HUES64 (cell line): ENCODE results near the gene ATP6V0B.

Source experiments
- H3K27ac ChIP-seq: 2 replicates; pipeline ENCODE4 v1.7.0; 2013; ENCODE audit warnings: low read depth, low read length, inconsistent platforms
- H3K27me3 ChIP-seq: 2 replicates; pipeline ENCODE4 v1.6.1; 2013; ENCODE audit warnings: mild to moderate bottlenecking, low read length; ENCODE audit not compliant: insufficient read depth
- H3K36me3 ChIP-seq: 2 replicates; pipeline ENCODE4 v1.6.1; 2013; ENCODE audit warnings: mild to moderate bottlenecking, low read length; ENCODE audit not compliant: insufficient read depth
- H3K4me1 ChIP-seq: 2 replicates; pipeline ENCODE4 v1.6.1; 2013; ENCODE audit warnings: mild to moderate bottlenecking, low read length, moderate library complexity; ENCODE audit not compliant: insufficient read depth
- H3K4me3 ChIP-seq: 2 replicates; pipeline ENCODE4 v1.5.1; 2013; ENCODE audit warnings: mild to moderate bottlenecking, low read length, moderate library complexity
- H3K9ac ChIP-seq: 2 replicates; pipeline ENCODE4 v1.6.1; 2013; ENCODE audit warnings: mild to moderate bottlenecking, low read depth, low read length
- H3K9me3 ChIP-seq: 2 replicates; pipeline ENCODE4 v1.6.1; 2013; ENCODE audit warnings: low read depth, low read length; ENCODE audit not compliant: insufficient read depth
- WGBS: fragments of 150-250, 120-280 bp; methylation state at CpG from one replicate; pipeline ENCODE4 v1.1.7; 2013; ENCODE audit warnings: missing lambda C conversion rate; 5-methylcytosine and 5-hydroxymethylcytosine counted together

ATP6V0B gene

DNA sequence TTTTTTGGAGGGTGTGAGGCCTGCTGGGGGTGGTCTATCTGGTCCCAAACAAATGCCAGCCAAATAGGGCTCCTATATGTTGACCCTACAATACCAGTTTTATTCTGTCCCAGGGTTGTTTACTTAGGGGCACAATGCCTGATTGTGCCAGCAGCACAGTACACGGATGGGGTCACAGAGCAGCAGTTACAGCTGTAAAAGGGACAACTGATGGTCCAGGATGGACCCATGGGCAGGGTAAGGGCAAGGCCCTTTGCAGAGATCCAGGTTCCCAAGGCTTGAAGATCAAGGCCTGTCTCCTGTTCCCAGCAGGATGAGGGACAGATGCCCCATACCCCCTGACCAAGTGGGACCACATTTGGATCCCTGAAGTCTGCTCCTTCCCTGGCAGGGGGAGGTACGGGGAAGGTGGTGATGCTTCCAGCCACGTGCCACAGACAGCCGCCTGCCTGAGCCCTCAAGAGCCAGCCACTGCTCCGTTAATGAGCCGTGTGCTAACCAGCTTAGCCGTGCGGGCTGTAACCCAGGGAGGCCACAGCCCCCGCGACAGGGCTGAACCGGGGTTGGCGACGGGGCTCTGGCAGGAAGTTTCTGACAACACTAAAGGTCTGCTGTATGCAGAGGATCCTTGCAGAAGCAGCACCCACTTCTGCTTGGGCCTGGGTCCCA lies 38.3 kb downstream of the ATP6V0B start:
- Histone ChIP-seq H3K4me1 (0 out of 2 replicates have a peak, but pooled peaks cover 5% of the 10 kb centered on the region), H3K9ac (no peak overlapping the region), H3K27ac (no peak overlapping the region), H3K9me3 (no peaks in the 10 kb centered on the region), H3K27me3 (no peaks in the 10 kb centered on the region), H3K36me3 (peaks cover 4% of the 10 kb centered on the region; the same call in 1 of the 2 replicates), H3K4me3 (no peak overlapping the region)
- WGBS: 90% methylated on average over 13 of the region's 13 CpGs

DNA sequence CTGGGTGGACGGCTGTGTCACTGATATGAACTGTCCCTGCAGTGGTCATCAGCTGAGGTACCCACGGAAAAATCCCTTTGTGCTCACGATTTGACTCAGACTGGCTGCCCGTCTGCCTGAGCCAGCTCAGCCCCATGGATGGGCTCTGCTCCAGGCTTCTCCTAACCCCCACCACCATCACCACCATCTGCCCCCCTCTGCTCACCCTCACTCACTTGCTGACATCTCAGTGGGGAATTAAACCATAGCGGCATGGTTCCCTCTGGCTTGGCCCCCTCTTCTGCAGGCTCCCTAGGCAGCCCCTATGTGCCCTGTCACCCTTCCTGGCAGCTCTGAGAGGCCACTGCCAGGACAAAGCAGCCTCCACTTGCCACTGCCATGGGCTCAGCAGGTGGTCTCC lies 39.2 kb downstream of the ATP6V0B start:
- no peak overlapping the region for H3K9ac ChIP-seq
- WGBS: 88% methylated on average over 5 of the region's 5 CpGs
- H3K9me3 ChIP-seq: no peaks in the 10 kb centered on the region
- H3K4me3 ChIP-seq: no peak overlapping the region
- 0 out of 2 replicates have a peak, but pooled peaks cover 5% of the 10 kb centered on the region for H3K4me1 ChIP-seq
- H3K27ac ChIP-seq: no peak overlapping the region
- H3K27me3 ChIP-seq: no peaks in the 10 kb centered on the region
- H3K36me3 ChIP-seq: peaks cover 4% of the 10 kb centered on the region; the same call in 1 of the 2 replicates

DNA sequence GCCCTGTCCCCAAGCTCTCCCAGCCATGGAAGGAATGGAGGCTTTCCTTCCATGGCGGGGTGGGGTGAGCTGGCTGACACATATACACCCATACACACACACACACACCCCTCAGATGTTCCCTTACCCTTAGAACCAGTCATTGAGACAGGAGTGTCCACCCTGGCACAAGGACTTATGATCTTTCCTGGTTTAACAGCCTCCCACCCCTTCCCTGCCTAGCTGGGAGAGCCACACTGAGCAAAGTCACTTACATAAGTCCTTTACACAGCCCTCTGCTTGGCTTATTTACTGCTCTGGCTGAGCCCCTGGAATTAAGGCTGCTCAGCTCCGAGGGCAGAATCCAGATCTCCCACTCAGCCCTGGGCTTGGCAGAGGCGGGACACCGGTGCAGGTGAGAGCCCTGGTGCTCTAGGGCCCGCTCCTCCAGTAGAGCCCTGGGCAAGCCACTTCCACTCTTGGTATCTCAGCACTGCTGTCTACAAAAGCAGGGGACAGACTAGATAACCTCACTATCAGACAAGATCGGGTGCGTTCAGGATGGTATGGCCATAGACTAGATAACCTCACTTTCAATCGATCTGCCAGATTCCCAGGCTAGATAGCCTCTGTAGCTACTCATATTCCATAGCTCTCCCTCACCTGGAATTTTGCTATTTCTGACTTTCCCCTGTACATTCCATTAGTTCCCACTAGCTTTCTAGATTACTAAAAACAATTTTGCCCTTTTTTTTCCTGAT lies 39.8 kb downstream of the ATP6V0B start:
- Histone ChIP-seq H3K9me3 (no peaks in the 10 kb centered on the region), H3K9ac (no peak overlapping the region), H3K27me3 (no peaks in the 10 kb centered on the region), H3K4me3 (no peak overlapping the region), H3K27ac (no peak overlapping the region), H3K4me1 (0 out of 2 replicates have a peak, but pooled peaks cover 5% of the 10 kb centered on the region), H3K36me3 (peaks cover 4% of the 10 kb centered on the region; the same call in 1 of the 2 replicates)
- 86% methylated on average over 8 of the region's 8 CpGs for WGBS

DNA sequence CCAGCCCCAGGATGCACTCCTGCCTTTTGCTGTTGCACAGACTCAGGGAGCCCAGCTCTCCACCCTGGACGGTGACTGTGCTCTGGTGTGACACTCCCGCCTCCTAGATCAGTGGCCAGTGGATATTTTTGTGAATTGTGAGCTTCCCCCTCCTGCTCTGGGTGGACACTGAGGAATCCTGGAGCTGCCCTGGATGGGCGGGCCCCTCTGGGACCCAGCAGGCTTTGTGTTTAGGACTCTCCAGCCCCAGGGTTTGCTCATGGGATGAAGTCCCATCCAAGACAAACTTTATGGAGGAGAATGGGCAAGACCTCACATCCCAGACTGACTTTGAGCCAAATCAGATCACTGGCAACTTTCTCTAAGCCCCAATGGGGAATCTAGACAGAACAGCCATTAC lies 40.4 kb downstream of the ATP6V0B start:
- Histone ChIP-seq H3K36me3 (peaks cover 5% of the 10 kb centered on the region; the same call in 1 of the 2 replicates), H3K4me3 (no peak overlapping the region), H3K4me1 (0 out of 2 replicates have a peak, but pooled peaks cover 5% of the 10 kb centered on the region), H3K27me3 (no peaks in the 10 kb centered on the region), H3K27ac (no peak overlapping the region), H3K9ac (no peak overlapping the region), H3K9me3 (no peaks in the 10 kb centered on the region)
- WGBS: 83% methylated on average over 3 of the region's 3 CpGs

DNA sequence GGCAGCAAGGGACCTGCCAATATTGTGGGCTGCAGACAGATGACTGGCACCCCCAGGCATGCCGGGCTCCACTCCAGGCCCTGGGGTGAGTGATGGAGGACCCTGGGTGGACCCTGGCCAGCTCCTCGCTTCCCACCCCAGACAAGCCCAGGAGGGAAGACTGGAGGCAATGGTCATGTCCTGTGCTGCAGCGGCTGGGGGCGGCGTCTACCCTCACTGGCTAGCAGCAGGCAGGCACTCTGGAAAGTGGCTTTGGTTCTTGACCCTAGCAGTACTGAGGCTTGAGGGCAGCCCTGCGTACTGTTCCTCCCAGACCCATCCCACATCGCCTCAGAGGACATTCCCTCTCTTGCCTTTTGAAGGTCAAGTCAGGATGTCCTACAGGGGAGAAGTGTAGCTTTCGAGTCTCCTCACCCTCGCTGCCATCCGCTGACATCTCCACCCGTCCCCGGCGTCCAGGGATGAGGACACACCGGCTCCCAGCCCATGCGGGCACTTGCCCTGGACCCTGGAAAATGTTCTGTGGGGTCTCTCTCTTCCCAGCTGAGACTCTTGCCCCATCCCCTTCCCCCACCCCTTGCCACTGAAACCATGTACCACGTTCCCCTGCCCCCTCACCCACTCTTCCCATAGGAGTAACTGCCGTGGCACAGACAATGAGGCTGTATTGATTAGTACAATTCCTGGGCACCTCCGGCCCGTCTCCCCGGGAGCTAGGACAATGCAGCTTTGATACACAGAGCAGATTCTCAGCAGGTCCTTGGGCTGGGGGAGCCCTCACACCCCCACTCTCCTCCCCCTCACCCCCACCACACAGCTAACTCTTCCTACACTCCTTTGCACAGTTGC lies 41.5 kb downstream of the ATP6V0B start:
- 93% methylated on average over 20 of the region's 20 CpGs for WGBS
- Histone ChIP-seq H3K27ac (no peak overlapping the region), H3K27me3 (no peaks in the 10 kb centered on the region), H3K4me1 (0 out of 2 replicates have a peak, but pooled peaks cover 5% of the 10 kb centered on the region), H3K4me3 (no peak overlapping the region), H3K9me3 (no peaks in the 10 kb centered on the region), H3K9ac (no peak overlapping the region), H3K36me3 (peaks cover 10% of the 10 kb centered on the region; the same call in 1 of the 2 replicates)

DNA sequence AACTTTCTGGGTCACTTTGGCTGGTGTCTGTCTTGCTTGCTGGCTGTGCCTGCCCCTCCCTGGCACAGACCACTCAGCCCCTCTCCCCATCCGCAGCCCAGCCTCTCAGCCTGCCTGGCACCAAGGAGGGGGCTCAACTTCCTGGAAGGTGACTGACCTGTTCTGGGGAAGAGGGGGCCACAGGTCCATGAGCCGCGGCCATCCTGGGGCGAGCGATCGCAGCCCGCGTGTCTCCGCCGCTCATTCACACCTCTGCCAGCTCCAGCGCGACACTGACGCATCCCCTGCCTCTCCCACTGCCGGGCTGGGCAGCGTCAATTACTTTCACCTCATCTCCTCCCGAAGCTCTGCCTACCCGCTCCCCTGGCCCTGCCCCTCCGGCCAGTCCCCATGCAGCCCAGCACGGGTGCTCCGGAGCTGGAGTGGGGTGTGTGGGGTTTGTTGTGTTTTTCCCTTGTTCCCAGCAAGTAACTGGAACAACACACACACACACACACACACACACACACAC lies 42.2 kb downstream of the ATP6V0B start:
- no peaks in the 10 kb centered on the region for H3K4me1 ChIP-seq
- H3K9me3 ChIP-seq: no peaks in the 10 kb centered on the region
- H3K9ac ChIP-seq: peak overlapping the region; percentile 24; the same call in 1 of the 2 replicates
- H3K27me3 ChIP-seq: no peaks in the 10 kb centered on the region
- no peak overlapping the region for H3K4me3 ChIP-seq
- peaks cover 16% of the 10 kb centered on the region; the same call in 1 of the 2 replicates for H3K36me3 ChIP-seq
- H3K27ac ChIP-seq: no peak overlapping the region
- 94% methylated on average over 17 of the region's 20 CpGs for WGBS

DNA sequence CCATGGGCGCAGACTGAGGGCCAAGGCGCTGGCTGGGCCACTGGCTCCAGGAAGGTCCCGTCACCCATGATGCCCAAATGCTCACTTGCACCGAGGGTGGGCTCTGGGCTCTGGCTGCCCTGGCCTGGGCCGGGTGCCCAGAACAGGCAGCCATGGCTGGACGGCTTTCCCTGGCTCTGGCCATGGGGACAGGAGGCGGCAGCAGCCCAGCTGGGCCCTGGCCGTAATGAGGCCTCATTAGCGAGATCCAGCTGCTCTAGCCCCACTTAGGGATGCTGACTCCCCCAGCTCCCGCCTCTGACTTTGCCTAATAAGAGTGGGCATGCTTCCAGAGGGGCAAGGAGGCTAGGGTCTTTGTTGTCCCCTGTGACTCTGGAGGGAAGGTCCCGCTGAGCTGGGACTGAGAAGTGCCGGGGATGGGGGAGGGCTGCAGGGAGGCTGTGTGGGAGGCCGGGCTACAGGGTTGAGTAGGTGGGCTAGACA lies 44.7 kb downstream of the ATP6V0B start:
- H3K4me3 ChIP-seq: no peak overlapping the region
- no peaks in the 10 kb centered on the region for H3K27me3 ChIP-seq
- no peaks in the 10 kb centered on the region for H3K9me3 ChIP-seq
- WGBS: 78% methylated on average over 13 of the region's 13 CpGs
- H3K4me1 ChIP-seq: no peaks in the 10 kb centered on the region
- no peak overlapping the region for H3K27ac ChIP-seq
- H3K9ac ChIP-seq: no peak overlapping the region
- H3K36me3 ChIP-seq: peaks cover 22% of the 10 kb centered on the region

DNA sequence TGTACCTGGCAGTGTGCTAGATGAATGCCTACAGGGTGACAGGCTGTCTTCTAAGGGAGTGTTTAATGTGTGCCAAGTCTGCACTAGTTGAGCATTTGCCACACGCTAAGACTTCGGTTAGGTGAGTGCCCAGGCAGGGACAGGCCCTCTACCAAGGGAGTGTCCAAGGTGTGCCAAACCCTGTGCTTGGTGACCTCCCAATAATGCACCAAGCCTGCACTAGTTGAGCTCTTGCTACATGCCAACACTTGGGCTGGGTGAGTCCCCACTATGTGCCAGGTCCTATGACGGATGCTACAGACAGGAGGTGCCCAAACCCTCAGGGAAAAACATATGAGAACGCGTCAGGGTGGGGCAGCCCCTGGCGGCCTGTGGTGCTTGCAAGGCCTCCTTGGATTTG lies 45.7 kb downstream of the ATP6V0B start:
- no peak overlapping the region for H3K27ac ChIP-seq
- H3K9ac ChIP-seq: no peak overlapping the region
- no peak overlapping the region for H3K4me3 ChIP-seq
- peaks cover 22% of the 10 kb centered on the region for H3K36me3 ChIP-seq
- no peaks in the 10 kb centered on the region for H3K4me1 ChIP-seq
- no peaks in the 10 kb centered on the region for H3K27me3 ChIP-seq
- no peaks in the 10 kb centered on the region for H3K9me3 ChIP-seq
- WGBS: 89% methylated on average over 6 of the region's 6 CpGs

DNA sequence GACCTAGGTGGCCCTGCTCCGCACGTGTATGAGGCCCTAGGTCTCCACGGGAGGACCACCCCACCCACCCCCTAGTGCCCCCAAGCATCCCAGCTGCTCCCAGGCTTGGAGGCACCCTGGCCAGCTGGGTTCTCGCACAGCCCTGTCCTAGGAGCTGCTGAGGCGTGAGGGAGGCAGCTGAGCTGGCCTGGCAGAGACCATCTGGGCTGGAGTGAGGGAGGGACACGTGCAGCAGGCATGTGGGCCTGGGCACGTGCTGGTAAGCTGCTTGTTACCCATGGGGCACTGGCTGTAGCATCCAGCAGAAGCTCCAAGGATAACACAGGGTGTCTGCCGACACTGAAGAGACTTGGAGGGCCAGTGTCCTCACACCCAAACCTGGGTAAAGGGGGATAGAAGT lies 46.4 kb downstream of the ATP6V0B start:
- Histone ChIP-seq H3K4me3 (no peak overlapping the region), H3K4me1 (peaks cover 3% of the 10 kb centered on the region; the same call in 1 of the 2 replicates), H3K9me3 (no peaks in the 10 kb centered on the region), H3K27me3 (no peaks in the 10 kb centered on the region), H3K9ac (no peak overlapping the region), H3K36me3 (peaks cover 22% of the 10 kb centered on the region), H3K27ac (no peak overlapping the region)
- 89% methylated on average over 8 of the region's 8 CpGs for WGBS

DNA sequence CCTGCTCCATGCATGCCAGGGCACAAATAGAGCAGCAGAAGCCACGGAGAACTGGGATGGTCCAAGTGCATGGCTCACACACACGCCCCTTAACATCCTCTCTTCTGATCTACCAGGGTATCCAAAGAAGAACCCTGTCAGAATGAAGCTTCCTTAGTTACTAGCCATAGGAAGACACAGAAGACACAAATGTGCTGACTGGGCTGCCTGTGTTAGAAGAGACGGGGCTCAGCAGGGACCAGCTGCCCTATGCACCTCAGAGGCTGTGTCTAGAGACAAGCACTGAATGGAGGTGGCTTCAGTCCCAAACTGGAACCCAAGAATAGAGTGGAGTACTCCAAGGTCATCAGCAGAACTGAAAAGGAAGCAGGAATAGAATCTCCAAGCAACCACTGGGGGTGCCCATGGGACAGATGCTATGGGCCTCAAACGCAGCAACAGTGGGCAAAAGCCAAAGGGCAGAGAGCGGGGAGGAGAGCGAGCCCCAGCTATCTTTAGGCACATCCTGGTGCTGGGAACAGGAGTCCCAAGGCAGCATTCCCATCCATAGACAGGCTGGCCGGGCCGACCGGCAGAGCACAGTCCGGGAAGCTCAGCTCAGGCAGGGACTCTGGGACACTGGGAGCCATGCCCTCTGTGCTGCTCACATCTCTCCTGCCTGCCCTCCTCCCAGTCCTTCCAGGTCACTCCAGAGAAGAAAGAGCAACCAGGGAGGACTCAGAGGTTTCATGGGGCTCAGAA lies 47.0 kb downstream of the ATP6V0B start:
- WGBS: 92% methylated on average over 10 of the region's 10 CpGs

More for the DNA sequence above, 47.0 kb downstream of the ATP6V0B start:
- Histone ChIP-seq H3K36me3 (peaks cover 22% of the 10 kb centered on the region), H3K9me3 (no peaks in the 10 kb centered on the region), H3K9ac (no peak overlapping the region), H3K27ac (no peak overlapping the region), H3K4me1 (peaks cover 3% of the 10 kb centered on the region; the same call in 1 of the 2 replicates), H3K27me3 (no peaks in the 10 kb centered on the region), H3K4me3 (no peak overlapping the region)
